Measurements from ENCODE around the gene DNAJC16. TPM values are rescaled to one million over a fixed set of nuclear protein-coding genes. Genes with fewer than 3 reads are reported as not detected.

Gene DNAJC16
- total RNA-seq, 1 experiment from 2014 or later: 18.2 TPM

DNA sequence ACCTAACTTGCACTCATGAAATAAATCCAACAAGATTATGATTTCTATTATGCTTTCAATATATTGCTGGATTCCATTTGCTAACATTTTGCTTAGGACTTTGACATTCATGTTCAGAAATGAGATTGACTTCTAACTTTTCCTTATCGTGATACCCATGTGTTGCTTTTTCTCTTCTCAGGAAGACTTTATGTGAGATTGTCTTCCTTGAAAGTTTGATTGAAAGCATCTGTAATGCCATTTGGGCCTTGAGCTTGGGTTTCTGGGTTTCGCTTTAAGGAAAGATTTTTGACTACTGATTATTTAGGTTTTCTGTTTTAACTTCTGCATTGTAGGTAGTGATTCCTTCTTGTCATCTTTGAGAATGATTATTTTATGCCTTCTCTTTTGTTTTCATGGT is 30.4 kb downstream of the DNAJC16 start:
- no TSS peak for BruUV-seq (replicated peaks)
- DNase-seq: no peak
- H3K27me3 Mint-ChIP-seq (ENCODE audit: unreplicated experiment): no peaks in the 10 kb centered on the region
- CTCF ChIA-PET: no interaction called here
- no peak overlapping the region for H3K27ac Mint-ChIP-seq (ENCODE audit: unreplicated experiment)
- H3K4me3 Mint-ChIP-seq (ENCODE audit: low read depth, unreplicated experiment): no peak overlapping the region
- TF ChIP-seq, protein P1, sequence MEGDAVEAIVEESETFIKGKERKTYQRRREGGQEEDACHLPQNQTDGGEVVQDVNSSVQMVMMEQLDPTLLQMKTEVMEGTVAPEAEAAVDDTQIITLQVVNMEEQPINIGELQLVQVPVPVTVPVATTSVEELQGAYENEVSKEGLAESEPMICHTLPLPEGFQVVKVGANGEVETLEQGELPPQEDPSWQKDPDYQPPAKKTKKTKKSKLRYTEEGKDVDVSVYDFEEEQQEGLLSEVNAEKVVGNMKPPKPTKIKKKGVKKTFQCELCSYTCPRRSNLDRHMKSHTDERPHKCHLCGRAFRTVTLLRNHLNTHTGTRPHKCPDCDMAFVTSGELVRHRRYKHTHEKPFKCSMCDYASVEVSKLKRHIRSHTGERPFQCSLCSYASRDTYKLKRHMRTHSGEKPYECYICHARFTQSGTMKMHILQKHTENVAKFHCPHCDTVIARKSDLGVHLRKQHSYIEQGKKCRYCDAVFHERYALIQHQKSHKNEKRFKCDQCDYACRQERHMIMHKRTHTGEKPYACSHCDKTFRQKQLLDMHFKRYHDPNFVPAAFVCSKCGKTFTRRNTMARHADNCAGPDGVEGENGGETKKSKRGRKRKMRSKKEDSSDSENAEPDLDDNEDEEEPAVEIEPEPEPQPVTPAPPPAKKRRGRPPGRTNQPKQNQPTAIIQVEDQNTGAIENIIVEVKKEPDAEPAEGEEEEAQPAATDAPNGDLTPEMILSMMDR (IDR thresholded peaks at IDR 0.05; ENCODE audit: unreplicated experiment): no peak
- H3K36me3 Mint-ChIP-seq (ENCODE audit: insufficient read depth, unreplicated experiment): peaks cover 10% of the 10 kb centered on the region
- no peaks in the 10 kb centered on the region for H3K4me1 Mint-ChIP-seq (ENCODE audit: low read depth, unreplicated experiment)
- intact Hi-C loops (cut with micrococcal nuclease; ENCODE audit: unreplicated experiment): no loop called here
- H3K9me3 Mint-ChIP-seq (ENCODE audit: low read depth, unreplicated experiment): no peaks in the 10 kb centered on the region

DNA sequence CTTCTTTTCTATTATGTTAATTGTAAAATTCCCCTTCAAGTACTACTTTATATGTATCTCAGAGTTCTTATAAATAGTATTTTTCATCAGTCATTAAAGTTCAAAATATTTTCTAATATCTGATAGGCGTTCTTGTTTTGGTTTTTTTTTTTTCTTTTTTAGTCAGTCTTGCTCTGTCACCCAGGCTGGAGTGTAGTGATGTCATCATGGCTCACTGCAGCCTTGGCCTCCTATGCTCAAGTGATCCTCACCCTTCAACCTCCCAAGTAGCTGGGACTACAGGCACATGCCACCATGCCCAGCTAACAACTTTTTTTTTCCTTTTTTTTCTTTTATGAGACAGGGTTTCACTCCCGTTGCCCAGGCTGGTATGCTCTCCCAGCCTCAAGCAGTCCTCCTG is 30.9 kb downstream of the DNAJC16 start:
- no peaks in the 10 kb centered on the region for H3K27me3 Mint-ChIP-seq (ENCODE audit: unreplicated experiment)
- H3K4me3 Mint-ChIP-seq (ENCODE audit: low read depth, unreplicated experiment): no peak overlapping the region
- TF ChIP-seq, protein P1 (IDR thresholded peaks at IDR 0.05; ENCODE audit: unreplicated experiment): no peak
- H3K9me3 Mint-ChIP-seq (ENCODE audit: low read depth, unreplicated experiment): no peaks in the 10 kb centered on the region
- CTCF ChIA-PET: no interaction called here
- DNase-seq: no peak
- H3K27ac Mint-ChIP-seq (ENCODE audit: unreplicated experiment): no peak overlapping the region
- intact Hi-C loops (cut with micrococcal nuclease; ENCODE audit: unreplicated experiment): no loop called here
- no TSS peak for BruUV-seq (replicated peaks)
- peaks cover 15% of the 10 kb centered on the region for H3K36me3 Mint-ChIP-seq (ENCODE audit: insufficient read depth, unreplicated experiment)
- H3K4me1 Mint-ChIP-seq (ENCODE audit: low read depth, unreplicated experiment): no peaks in the 10 kb centered on the region

DNA sequence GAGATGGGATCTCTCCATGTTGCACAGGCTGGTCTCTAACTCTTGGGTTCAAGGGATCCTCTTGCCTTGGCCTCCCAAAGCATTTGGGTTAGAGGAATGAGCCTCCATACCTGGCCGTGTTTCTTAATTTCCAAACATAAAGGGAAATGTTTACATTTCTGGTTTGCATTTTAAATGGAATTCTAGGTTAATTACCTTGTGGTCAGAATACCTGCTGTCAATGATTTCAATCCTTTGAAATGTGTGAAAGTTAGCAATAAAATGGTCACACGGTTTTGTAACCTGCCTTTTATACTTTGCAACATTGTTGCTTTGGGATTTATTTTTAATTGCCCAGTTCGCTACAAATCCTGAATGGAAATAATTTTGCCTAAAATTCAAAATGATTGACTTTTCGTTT is 31.9 kb downstream of the DNAJC16 start:
- TF ChIP-seq, protein P1 (IDR thresholded peaks at IDR 0.05; ENCODE audit: unreplicated experiment): no peak
- Mint-ChIP-seq H3K9me3 (ENCODE audit: low read depth, unreplicated experiment) (no peaks in the 10 kb centered on the region), H3K4me3 (ENCODE audit: low read depth, unreplicated experiment) (no peak overlapping the region), H3K4me1 (ENCODE audit: low read depth, unreplicated experiment) (no peaks in the 10 kb centered on the region), H3K36me3 (ENCODE audit: insufficient read depth, unreplicated experiment) (peaks cover 19% of the 10 kb centered on the region), H3K27me3 (ENCODE audit: unreplicated experiment) (no peaks in the 10 kb centered on the region), H3K27ac (ENCODE audit: unreplicated experiment) (no peak overlapping the region)
- no TSS peak for BruUV-seq (replicated peaks)
- CTCF ChIA-PET: no interaction called here
- no peak for DNase-seq
- intact Hi-C loops (cut with micrococcal nuclease; ENCODE audit: unreplicated experiment): no loop called here

DNA sequence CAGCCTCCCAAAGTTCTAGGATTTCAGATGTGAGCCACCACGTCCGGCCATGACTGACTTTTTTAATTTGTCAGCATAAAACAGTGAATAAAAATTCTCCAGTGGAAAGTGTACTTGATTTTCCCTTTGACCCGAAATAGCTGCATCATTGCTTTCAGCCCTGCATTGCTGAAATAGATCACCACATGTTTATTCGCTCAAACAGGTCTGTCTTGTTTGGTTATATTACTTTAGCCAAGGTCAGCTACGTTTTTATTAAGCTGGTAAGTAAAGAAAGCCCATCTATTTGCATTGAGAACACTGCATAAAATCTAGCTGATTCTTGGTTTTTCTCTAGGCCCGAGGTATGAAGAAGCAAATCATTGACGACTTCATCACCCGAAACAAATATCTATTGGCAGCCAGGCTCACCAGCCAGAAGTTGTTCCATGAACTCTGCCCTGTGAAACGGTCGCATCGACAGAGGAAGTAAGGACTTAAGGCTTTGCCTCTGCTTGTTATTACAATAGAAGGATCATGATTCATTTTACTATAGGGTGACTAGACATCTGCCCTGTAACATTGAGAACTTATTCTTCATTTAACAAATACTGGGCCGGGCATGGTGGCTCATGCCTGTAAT is 32.7 kb downstream of the DNAJC16 start:
- CTCF ChIA-PET: no interaction called here
- no peaks in the 10 kb centered on the region for H3K9me3 Mint-ChIP-seq (ENCODE audit: low read depth, unreplicated experiment)
- peaks cover 24% of the 10 kb centered on the region for H3K36me3 Mint-ChIP-seq (ENCODE audit: insufficient read depth, unreplicated experiment)
- no peaks in the 10 kb centered on the region for H3K4me1 Mint-ChIP-seq (ENCODE audit: low read depth, unreplicated experiment)
- no TSS peak for BruUV-seq (replicated peaks)
- H3K27me3 Mint-ChIP-seq (ENCODE audit: unreplicated experiment): no peaks in the 10 kb centered on the region
- TF ChIP-seq, protein P1 (IDR thresholded peaks at IDR 0.05; ENCODE audit: unreplicated experiment): no peak
- no peak overlapping the region for H3K27ac Mint-ChIP-seq (ENCODE audit: unreplicated experiment)
- intact Hi-C loops (cut with micrococcal nuclease; ENCODE audit: unreplicated experiment): no loop called here
- no peak overlapping the region for H3K4me3 Mint-ChIP-seq (ENCODE audit: low read depth, unreplicated experiment)
- no peak for DNase-seq
